SHP77 (cell line): ENCODE results near the gene TMEM212.
"Not testable (repeated sequence)": the region's sequence is repeated elsewhere in the genome, so short reads cannot be mapped to it uniquely, and the experiment has no call there.

Experiments used
- DNase-seq, 2 experiments: peaks; one replicate each; lab custom pipeline; 2025; lab: John Stamatoyannopoulos, UW

The TMEM212 gene

DNA sequence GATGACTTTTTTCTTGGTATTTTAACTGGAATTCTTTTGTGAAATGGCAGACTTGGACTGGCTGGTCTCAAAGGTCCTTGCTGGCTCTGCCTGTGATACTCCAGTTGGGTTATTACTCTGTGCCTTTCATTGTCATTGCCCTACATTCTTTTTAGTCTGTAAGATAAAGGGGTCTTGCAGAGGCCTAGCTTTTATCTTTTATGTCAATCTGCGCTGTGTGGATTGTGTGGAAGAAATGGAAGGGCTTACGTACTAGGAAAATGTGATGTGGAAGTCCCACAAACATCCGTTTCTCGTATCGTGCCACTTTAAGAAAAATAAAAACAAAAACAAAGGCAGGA is 8.7 kb upstream of the TMEM212 start:
- DNase-seq: no peak

GRCh38 chr3:171835116-171835515 is 8.0 kb upstream of the TMEM212 start:
- DNase-seq: no peak

- no peak for DNase-seq
Observed at GRCh38 chr3:171835613-171836012, 7.5 kb upstream of the TMEM212 start.

GRCh38 chr3:171836855-171837254 is 6.3 kb upstream of the TMEM212 start:
- no peak for DNase-seq

- no peak for DNase-seq
Observed at GRCh38 chr3:171837698-171838097, 5.5 kb upstream of the TMEM212 start.

GRCh38 chr3:171838218-171838720 is 4.9 kb upstream of the TMEM212 start:
- no peak for DNase-seq

DNA sequence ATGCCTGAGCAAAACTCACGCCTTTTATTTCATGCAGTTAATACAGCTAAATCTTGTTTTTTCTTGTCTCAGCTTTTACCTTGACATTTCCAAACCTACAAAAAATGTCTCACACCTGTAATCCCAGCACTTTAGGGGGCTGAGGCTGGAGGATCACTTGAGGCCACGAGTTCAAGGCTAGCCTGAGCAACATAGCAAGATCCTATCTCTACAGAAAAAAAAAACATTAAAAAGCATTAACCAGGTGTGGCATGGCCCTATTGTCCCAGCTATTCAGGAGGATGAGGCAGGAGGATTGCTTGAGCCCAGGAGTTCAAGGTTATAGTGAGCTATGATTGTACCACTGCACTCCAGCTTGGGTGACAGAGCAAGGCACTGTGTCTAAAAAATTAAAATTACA is 3.9 kb upstream of the TMEM212 start:
- DNase-seq: no peak

- no peak for DNase-seq
Observed at GRCh38 chr3:171840445-171840810, 2.7 kb upstream of the TMEM212 start.

DNA sequence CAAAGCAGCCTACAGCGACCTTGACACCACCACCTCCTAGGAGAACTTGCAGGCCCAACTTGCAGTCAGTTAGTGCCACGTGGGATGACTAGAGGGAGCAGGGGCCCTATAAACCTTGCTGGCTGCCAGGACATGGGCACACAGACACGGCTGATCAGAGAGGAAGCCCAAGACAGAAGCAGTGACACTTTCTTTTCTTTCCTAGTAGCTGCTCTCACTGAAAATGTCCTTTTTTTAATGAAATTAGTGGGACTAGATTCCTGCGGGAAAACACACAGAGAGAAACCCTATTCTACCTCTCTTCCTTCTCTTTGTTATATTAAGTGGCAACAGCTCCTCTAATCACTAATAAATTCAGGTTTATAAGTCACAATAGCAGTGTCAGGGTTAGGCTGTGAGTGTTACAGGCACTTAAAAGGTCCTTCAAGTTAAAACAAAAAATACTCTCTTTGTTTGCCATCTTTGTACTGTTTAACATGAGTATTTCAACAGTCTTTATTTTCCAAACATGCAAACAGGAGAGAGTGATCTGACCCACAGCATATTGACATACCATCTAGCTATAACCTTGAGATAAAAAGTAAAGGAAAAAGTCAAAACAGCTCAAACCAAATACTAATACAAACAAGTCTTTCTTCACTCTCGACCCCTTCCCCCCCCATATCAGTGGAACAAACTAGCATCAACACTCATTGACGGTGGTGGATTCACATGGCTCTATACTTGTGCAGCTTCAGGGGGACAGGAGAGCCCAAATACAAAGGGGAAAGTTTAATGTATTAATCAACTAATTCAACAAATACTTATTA is 2.1 kb upstream of the TMEM212 start:
- DNase-seq: no peak

- no peak for DNase-seq
Observed at GRCh38 chr3:171841620-171842000, 1.5 kb upstream of the TMEM212 start.

DNA sequence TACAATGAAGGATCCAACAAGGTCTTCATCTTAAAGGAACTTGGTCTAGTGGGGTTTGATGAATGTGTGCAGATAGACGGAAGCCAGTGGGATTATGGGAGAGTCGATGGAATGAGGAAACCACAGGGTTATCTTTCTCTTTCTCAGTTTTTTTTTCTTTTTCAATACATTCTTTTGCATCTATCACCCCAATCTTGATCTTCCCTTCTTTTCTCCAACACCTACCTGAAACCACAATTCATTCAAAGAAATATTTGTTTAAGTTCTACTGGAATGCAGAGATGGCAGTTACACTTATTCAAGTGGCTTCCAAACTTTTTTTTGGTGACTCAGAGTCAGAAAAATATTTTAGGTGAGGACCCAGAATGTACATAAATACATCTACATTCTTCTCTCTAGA is 1.7 kb downstream of the TMEM212 start:
- no peak for DNase-seq

DNA sequence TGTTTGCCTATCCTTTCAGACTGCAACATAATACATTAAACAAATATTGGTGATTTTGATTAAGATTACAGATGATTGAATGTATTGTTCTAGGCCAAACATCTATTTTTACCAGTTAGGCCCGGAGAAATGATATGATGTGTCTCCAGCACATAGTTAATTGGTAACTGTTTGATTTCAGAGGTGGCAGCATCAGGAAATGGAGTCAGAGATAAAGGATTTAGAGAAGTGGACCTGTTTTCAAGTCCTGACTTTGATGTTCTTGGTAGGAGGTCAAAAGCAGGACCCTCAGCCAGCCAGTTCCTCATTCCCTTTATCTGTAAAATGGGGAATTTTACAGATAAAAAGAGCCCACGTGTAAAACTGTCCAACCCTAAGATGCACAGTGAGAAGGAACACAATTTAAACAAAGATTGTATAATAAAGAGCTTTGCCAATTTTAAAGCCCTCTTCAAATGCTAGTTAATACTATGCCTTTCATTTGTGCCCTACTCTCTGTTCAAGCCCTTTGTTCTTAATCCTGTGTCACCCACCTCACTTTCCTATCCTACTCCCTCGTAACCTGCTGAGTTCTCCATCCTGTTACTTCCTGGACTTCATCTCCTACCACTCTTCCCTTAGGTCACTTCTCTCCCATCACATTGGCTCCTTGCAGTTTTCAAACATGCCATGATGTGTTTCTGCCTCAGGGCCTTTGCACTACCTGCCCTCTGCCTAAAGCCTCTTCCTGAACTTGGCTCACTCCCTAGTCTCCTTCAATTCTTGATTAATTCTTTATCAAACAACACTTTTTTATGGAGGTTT is 2.5 kb downstream of the TMEM212 start:
- DNase-seq: no peak

DNA sequence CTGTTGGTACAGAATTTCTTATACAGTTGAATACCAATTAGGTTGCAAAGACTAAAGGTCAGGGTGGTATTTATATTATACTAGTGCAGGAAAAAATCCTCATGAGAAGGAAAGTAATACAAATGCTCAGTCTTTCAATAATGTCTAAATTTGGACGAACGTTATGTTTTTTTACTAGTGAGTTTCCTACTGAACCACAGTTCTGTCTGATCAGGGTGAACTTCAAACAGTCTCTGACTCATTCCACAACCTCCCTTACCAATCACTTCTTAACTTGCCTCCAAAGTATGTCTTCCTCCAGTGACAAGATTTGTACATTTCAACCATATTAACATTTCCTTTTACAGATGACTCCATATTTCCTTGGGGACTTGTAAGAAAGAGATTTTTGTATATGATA is 3.4 kb downstream of the TMEM212 start:
- no peak for DNase-seq

GRCh38 chr3:171847133-171847532 is 4.0 kb downstream of the TMEM212 start:
- no peak for DNase-seq

DNA sequence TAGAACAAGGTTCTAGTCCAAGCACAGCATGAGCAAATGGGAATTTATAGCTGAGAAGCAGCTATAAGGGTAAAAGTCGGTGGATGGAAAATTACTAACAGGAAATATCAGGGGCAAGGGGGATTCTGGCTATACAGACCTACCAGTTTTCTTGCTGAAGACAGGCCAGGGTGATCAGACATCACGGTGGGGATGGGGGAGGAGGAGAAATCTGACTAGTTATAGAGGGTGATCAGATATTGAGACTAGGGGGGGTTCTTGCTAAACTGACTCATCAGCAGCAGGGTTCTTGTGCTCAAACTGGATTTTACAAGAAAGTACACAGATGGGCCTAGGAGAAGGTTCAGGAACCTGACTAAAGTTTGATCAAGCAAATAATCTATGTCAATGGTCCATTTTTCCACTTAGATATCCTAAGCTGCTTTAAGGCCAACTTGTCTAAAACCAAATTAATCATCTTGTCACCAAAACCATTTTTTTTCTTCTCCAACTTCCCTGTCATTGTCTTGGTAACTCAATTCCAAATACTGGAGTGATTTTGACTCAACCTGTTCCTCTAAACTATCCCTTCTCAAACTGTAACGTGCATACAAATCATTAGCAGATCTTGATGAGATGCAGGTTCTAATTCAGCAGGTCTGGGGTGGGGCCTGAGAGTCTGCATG is 4.6 kb downstream of the TMEM212 start:
- DNase-seq: no peak

DNA sequence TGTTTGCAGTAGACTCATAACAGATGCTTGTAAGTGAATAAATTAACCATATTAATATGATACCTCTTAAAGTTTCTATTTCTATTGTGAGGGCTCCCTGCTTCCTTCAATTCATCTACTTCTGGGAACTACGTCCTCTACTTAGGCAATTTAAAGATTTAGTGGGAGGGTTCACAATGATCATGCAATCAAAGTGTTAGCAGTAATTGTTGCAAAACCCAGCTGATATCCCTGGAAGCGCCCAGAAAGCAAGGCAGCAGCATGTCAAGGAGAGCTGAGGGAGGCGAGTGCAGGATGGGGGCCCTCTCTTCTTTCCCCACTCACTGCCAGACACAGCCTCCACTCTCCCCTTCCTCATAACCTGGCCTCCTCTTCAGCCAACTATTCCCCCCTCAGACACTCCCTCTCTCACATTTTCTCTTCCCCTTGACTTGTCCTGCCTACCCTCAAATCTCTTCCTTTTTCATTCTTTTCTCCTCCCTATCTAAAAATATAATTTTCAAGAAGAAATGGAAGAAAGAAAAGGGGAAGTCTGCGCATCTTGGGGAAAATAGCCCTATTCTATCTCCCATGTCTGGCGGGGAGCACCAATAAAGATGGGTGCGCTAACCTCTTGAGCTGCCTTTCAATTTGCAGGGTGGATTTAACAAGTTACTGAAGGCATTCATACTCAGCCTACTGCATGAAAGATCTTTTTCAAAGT is 6.6 kb downstream of the TMEM212 start:
- no peak for DNase-seq

- no peak for DNase-seq
Observed at GRCh38 chr3:171850320-171850959, 7.3 kb downstream of the TMEM212 start.

DNA sequence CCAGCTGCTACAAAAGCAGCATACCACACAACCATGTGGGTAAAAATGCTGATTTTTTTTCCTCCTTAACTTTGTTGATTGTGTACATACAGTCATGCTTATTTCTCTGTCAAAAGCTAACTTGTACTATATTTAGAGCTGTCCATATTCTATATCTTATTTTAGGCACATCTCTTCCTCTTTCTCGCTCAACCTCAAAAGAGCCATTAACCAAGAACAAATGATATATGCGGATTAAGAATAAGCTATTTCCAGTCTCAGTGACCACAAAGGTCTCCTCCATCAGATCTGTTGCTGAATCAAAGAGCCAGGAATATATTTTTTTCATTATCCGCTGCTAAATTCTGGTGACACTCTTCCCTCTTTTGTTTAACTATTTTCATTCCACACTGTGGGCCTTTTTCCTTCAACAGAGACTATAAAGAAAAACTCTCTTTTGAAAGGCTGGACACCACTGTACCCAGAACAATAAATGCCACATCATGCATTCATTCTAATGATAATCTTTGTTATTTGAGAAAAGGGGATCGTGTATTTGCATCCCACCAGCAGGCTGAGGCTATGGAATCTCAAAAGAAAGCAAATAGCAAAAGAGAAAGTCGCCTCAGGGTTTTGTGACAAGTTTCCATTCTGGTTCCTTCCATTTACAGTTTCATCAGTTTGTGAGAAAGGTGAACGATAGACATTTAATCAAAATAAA is 8.0 kb downstream of the TMEM212 start:
- DNase-seq: no peak

DNA sequence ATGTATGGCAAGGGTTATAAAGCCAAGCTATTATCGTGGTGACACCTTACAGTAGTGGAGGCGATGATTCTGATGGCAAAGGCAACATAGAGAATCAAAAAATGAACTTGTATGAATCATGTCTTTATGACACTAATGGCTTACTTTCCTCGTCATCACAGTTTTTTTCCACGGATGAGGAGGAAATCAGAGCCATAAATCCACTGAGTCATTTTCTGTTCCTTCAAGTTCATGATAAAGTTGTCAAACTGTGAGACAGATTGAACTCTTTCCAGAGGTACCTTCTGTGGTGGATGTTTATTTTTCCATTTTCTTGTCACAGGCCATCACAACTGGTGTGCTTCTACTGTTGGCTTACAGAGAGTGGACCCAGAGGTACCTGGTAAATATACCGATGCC is 8.5 kb downstream of the TMEM212 start:
- no peak for DNase-seq

GRCh38 chr3:171854649-171855305 is 11.6 kb downstream of the TMEM212 start:
- no peak for DNase-seq

DNA sequence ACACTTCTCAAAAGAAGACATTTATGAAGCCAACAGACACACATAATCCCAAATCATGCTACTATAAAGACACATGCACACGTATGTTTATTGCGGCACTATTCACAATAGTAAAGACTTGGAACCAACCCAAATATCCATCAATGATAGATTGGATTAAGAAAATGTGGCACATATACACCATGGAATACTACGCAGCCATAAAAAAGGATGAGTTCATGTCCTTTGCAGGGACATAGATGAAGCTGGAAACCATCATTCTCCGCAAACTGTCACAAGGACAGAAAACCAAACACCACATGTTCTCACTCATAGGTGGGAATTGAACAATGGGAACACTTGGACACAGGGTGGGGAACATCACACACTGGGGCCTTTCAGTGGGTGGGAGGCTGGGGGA is 15.6 kb downstream of the TMEM212 start:
- DNase-seq: not testable (repeated sequence)
